Right cardiac atrium (tissue), 5 donors: Measurements from ENCODE around the gene SPACDR. TPM values are rescaled to one million over a fixed set of nuclear protein-coding genes. Genes with fewer than 3 reads are reported as not detected.
"Not testable (repeated sequence)": the region's sequence is repeated elsewhere in the genome, so short reads cannot be mapped to it uniquely, and the experiment has no call there.

Experiments used
- ATAC-seq, 2 donors: fragments of 200-7000 bp; cut with Tn5 transposase; one replicate each; pipeline versions ENCODE4 v1.8.0 to v1.9.1; 2020; ENCODE audit warnings: moderate library complexity in 2 of 2, mild to moderate bottlenecking in 1 of 2
- DNase-seq, 3 donors: peaks; one replicate each; pipeline ENCODE4 v3.0.0-alpha.2; 2020
- H3K27ac ChIP-seq: one replicate; pipeline ENCODE4 v1.5.1; 2013; ENCODE audit warnings: mild to moderate bottlenecking, low read length, control low read depth, moderate library complexity
- H3K27me3 ChIP-seq: one replicate; pipeline ENCODE4 v1.6.1; 2013; ENCODE audit not compliant: control insufficient read depth, insufficient read depth
- H3K4me1 ChIP-seq: one replicate; pipeline ENCODE4 v1.6.1; 2013; ENCODE audit warnings: low read length; ENCODE audit not compliant: control insufficient read depth, insufficient read depth
- H3K4me3 ChIP-seq: one replicate; pipeline ENCODE4 v1.5.1; 2013; ENCODE audit warnings: low read length, control low read depth
- H3K9me3 ChIP-seq: one replicate; pipeline ENCODE4 v1.6.1; 2013; ENCODE audit warnings: low read length; ENCODE audit not compliant: control insufficient read depth
- WGBS: extraction: QIAGEN DNeasy Blood & Tissue Kit; methylation state at CpG from one replicate; pipeline ENCODE4 v1.1.7; 2013; 5-methylcytosine and 5-hydroxymethylcytosine counted together
- intact Hi-C, 4 donors: fragments of 100-400 bp; cut with DNase I; formaldehyde crosslinking; loops; one replicate each; pipeline versions ENCODE4 v1.11.0 to v1.14.0; 2022 to 2023
- polyA plus RNA-seq: library from polyadenylated mRNA; stranded (reverse); fragments of 200-250 nt; gene quantifications from one replicate; pipeline ENCODE4 v1.2.3, GENCODE V29; 2013
- total RNA-seq, 4 donors: library from RNA; stranded (reverse); fragmentation: NEBNext Ultra II Directional; extraction: Animal tissue kit (Norgen Biotek cat#: 25700); gene quantifications; one replicate each; pipeline ENCODE4 v1.2.1, GENCODE V29; 2021
- donor health status: healthy with polysubstance abuse.
- donor health status: DM: no; HTN: yes; CAD: no.
- donor health status: DM: no; HTN: no; CAD: no.
- donor health status: DM: no; HTN: yes; CAD: no; lungs with severe emphysema.
- donor health status: DM: yes; HTN: yes; CAD: no.

The SPACDR gene
- total and polyA plus RNA-seq, 5 donors: 0.11 to 0.44 TPM; not detected in 3

DNA sequence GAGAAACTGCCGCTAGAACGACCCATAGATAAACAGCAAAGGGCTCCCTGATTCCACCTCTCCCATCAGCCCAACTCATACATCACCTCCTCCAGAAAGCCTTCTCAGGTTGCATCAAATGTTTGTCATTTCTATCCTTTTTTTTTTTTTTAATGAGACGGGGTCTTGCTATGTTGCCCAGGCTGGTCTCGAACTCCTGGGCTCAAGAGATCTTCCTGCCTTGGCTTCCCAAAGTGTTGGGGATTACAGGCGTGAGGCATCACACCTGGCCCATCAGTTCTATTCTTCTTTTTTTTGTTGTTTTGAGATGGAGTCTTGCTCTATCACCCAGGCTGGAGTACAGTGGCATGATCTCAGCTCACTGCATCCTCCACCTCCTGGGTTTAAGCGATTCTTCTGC lies 7.0 kb downstream of the SPACDR start:
- 95% methylated on average over 6 of the region's 6 CpGs for WGBS
- H3K27me3 ChIP-seq: no peaks in the 10 kb centered on the region
- no peaks in the 10 kb centered on the region for H3K9me3 ChIP-seq
- ATAC-seq (no peak), DNase-seq (no peak)
- no peak overlapping the region for H3K4me3 ChIP-seq
- H3K27ac ChIP-seq: no peak overlapping the region
- no peaks in the 10 kb centered on the region for H3K4me1 ChIP-seq
- intact Hi-C loops: no loop called here

- H3K9me3 ChIP-seq: no peaks in the 10 kb centered on the region
- 88% methylated on average over 14 of the region's 14 CpGs for WGBS
- H3K4me3 ChIP-seq: no peak overlapping the region
- no peaks in the 10 kb centered on the region for H3K4me1 ChIP-seq
- intact Hi-C loops: no loop called here
- H3K27me3 ChIP-seq: no peaks in the 10 kb centered on the region
- ATAC-seq (peak; percentile 8 to 12), DNase-seq (peak in 1 of 3 donors; percentile 32)
- H3K27ac ChIP-seq: no peak overlapping the region
Observed at GRCh38 chr7:100456562-100456961, 7.5 kb downstream of the SPACDR start.

DNA sequence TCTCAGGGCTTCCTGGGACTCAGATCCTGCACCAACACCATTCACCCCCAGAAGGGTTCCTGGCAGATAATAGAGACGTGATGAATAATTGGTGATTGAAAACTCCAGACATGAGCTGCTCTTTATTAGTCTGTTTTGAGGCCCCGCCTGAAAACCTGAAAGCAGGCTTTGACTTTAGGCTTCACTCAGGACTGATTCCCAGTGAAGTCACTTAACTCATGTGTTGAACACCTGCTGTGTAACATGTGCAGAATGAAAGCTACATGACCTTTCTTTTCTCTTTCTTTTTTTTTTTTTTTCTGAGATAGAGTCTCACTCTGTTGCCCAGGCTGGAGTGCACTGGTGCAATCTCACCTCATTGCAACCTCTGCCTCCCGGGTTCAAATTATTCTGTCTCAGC lies 8.9 kb downstream of the SPACDR start:
- DNase-seq (no peak), ATAC-seq (no peak)
- intact Hi-C loops: no loop called here
- H3K27ac ChIP-seq: no peak overlapping the region
- H3K4me3 ChIP-seq: no peak overlapping the region
- no peaks in the 10 kb centered on the region for H3K27me3 ChIP-seq
- 91% methylated on average over 3 of the region's 3 CpGs for WGBS
- no peaks in the 10 kb centered on the region for H3K4me1 ChIP-seq
- no peaks in the 10 kb centered on the region for H3K9me3 ChIP-seq

- H3K4me3 ChIP-seq, H3K4me1 ChIP-seq, H3K27ac ChIP-seq, H3K9me3 ChIP-seq, DNase-seq, intact Hi-C loops, ATAC-seq, H3K27me3 ChIP-seq: not testable (repeated sequence)
- WGBS: 95% methylated on average over 8 of the region's 8 CpGs
Observed at GRCh38 chr7:100453854-100454253, 10.2 kb downstream of the SPACDR start.

GRCh38 chr7:100452513-100452912 lies 11.5 kb downstream of the SPACDR start:
- no peak for DNase-seq
- no peaks in the 10 kb centered on the region for H3K4me1 ChIP-seq
- no peaks in the 10 kb centered on the region for H3K9me3 ChIP-seq
- intact Hi-C loops: no loop called here
- H3K27me3 ChIP-seq: no peaks in the 10 kb centered on the region
- 88% methylated on average over 3 of the region's 3 CpGs for WGBS
- no peak overlapping the region for H3K27ac ChIP-seq
- ATAC-seq: no peak
- H3K4me3 ChIP-seq: no peak overlapping the region

- H3K4me3 ChIP-seq: no peak overlapping the region
- 84% methylated on average over 13 of the region's 13 CpGs for WGBS
Observed at GRCh38 chr7:100449190-100449795, 14.8 kb downstream of the SPACDR start.

GRCh38 chr7:100447363-100447762 lies 16.7 kb downstream of the SPACDR start:
- ATAC-seq: not testable (repeated sequence)

More at GRCh38 chr7:100449190-100449795, 14.8 kb downstream of the SPACDR start:
- intact Hi-C loops: no loop called here
- H3K27ac ChIP-seq: no peak overlapping the region
- ATAC-seq: no peak
- no peaks in the 10 kb centered on the region for H3K4me1 ChIP-seq
- H3K27me3 ChIP-seq: no peaks in the 10 kb centered on the region
- no peaks in the 10 kb centered on the region for H3K9me3 ChIP-seq
- no peak for DNase-seq

GRCh38 chr7:100446040-100446439 lies 18.0 kb downstream of the SPACDR start:
- Histone ChIP-seq H3K9me3 (no peaks in the 10 kb centered on the region), H3K27ac (no peak overlapping the region), H3K27me3 (no peaks in the 10 kb centered on the region), H3K4me1 (no peaks in the 10 kb centered on the region), H3K4me3 (no peak overlapping the region)
- intact Hi-C loops: no loop called here
- WGBS: 70% methylated on average over 2 of the region's 2 CpGs
- DNase-seq (no peak), ATAC-seq (no peak)

More at GRCh38 chr7:100447363-100447762, 16.7 kb downstream of the SPACDR start:
- H3K9me3 ChIP-seq, H3K4me3 ChIP-seq, H3K27ac ChIP-seq, H3K4me1 ChIP-seq, DNase-seq, intact Hi-C loops, H3K27me3 ChIP-seq: not testable (repeated sequence)
- WGBS: 96% methylated on average over 8 of the region's 8 CpGs

- peak; percentile 53 to 68 (median 63) for DNase-seq
- Histone ChIP-seq H3K27ac (peak overlapping the region; percentile 85), H3K4me1 (no peaks in the 10 kb centered on the region)
Observed at GRCh38 chr7:100444311-100445278, 19.5 kb downstream of the SPACDR start.

DNA sequence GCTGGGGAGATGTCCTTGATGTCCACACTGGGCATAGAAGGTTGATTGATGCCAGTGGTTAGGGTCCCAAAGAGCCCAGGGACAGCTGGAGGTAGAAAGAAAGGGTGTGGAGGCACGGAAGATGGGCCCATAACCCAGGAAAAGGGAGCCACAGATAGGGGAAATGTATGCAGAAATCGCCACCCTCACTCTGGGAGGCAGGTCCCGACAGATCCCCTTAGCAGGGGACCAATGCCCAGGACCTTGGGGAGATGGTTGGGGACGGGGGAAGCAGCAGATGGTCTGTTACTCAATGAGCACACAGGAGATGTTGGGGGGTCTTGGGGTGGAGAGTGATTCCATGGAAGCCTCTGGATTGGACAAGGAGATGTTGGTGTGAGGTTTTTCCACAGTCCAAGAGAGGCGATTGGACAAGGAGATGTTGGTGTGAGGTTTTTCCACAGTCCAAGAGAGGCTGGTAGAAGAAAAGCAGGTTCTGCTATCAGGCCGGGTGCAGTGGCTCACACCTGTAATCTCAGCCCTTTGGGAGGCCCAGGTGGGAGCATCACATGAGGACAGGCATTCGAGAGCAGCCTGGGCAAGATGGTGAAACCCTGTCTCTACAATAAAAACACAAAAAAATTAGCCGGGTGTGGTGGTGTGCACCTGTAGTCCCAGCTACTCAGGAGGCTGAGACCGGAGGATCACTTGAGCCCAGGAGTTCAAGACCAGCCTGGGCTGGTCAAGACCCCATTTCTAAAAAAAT lies 20.8 kb downstream of the SPACDR start:
- intact Hi-C loops: no loop called here
- H3K4me3 ChIP-seq: no peak overlapping the region
- H3K27me3 ChIP-seq: no peaks in the 10 kb centered on the region
- H3K27ac ChIP-seq: peak overlapping the region; percentile 34
- H3K9me3 ChIP-seq: no peaks in the 10 kb centered on the region
- ATAC-seq (no peak), DNase-seq (no peak)
- WGBS: 91% methylated on average over 9 of the region's 9 CpGs
- no peaks in the 10 kb centered on the region for H3K4me1 ChIP-seq

More at GRCh38 chr7:100444311-100445278, 19.5 kb downstream of the SPACDR start:
- H3K27me3 ChIP-seq: no peaks in the 10 kb centered on the region
- no peak overlapping the region for H3K4me3 ChIP-seq
- ATAC-seq: peak; percentile 73 to 88
- H3K9me3 ChIP-seq: no peaks in the 10 kb centered on the region
- WGBS: 27% methylated on average over 14 of the region's 14 CpGs
- intact Hi-C loops: no loop called here
